Measurements from ENCODE around the gene KCNK16. TPM values are rescaled to one million over a fixed set of nuclear protein-coding genes. Genes with fewer than 3 reads are reported as not detected.

The KCNK16 gene
- total and polyA plus RNA-seq, 2 donors (not counting 1 experiment from before 2014, with no cell fraction given): not detected

DNA sequence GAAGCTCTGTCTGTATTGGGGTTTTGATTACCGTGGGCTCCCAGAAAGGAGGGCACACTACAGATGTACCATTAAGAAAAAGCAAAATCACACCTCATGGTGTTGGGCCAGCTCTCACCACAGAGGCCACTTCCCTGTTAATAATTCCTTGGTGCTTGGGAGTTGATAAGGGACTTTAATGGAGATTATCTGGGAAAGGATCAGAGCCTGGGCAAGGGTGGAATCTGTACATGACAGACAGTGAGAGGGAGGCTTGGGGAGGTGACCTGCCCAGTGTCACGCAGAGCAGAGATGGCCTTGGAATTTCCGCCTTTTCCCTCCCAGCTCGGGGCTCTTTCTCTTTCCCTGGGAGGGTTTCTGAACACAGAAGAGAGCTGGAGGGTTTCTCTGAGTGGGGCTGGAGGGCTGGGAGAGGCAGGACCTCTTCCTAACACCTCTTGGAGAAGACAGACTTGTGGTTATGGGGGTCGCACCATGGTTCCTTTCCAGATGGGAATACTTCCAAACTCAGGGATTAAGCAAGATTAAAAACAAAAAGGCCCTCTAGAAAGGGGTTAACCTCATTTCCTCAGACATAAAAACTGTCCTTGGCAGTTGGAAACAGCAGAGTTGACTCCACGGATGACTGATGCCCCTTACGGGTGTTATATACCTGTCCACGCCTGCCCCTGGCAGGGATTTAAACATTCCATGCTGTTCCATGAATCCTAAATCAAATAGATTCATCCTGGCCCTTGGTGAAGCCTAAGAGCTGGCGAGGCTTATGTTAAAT lies 16.8 kb upstream of the KCNK16 start:
- peaks cover 58 to 72% of the 10 kb centered on the region in 2 donors for H3K4me1 ChIP-seq (ENCODE audit: control insufficient read depth in 2 of 2, insufficient read depth in 2 of 2, low read length in 2 of 2)
- Mint-ChIP-seq H3K4me3 (no peak overlapping the region), H3K4me1 (peaks cover 21% of the 10 kb centered on the region), H3K27ac (no peak overlapping the region), H3K27me3 (peaks cover 29% of the 10 kb centered on the region), H3K9me3 (ENCODE audit: insufficient read depth) (peaks cover 2% of the 10 kb centered on the region)
- POLR2A ChIA-PET: no interaction called here
- no peak overlapping the region for H3K9ac ChIP-seq (ENCODE audit: low read length)
- WGBS (ENCODE audit: insufficient coverage): 52% methylated on average over 6 of the region's 9 CpGs
- no peaks in the 10 kb centered on the region for H3K36me3 ChIP-seq (replicated peaks in 1 of 2; ENCODE audit: control extremely low read depth in 1 of 2, control insufficient read depth in 1 of 2, extremely low read depth in 1 of 2, insufficient read depth in 2 of 2, low read length in 1 of 2)
- H3K79me2 ChIP-seq (ENCODE audit: control insufficient read depth, insufficient read depth, low read length): no peaks in the 10 kb centered on the region
- CTCF ChIA-PET: interaction anchor here (1.2 to 1.8 kb wide), 3 partner anchors 8 to 30 kb away, joined by 3 to 8 read pairs (median 3); no protein-coding TSS in a partner anchor
- peak overlapping the region; percentile 44 for H2AFZ ChIP-seq (ENCODE audit: insufficient read depth, low read depth, low read length, poor library complexity, severe bottlenecking)
- peaks cover 0 to 7% (median 0%) of the 10 kb centered on the region in 3 donors for H3K9me3 ChIP-seq (ENCODE audit: control extremely low read depth in 1 of 3, control insufficient read depth in 2 of 3, insufficient read depth in 1 of 3, low read length in 2 of 3)
- H3K4me2 ChIP-seq (replicated peaks; ENCODE audit: low read depth, low read length, poor library complexity, severe bottlenecking): peak overlapping the region; percentile 49
- ATAC-seq (ENCODE audit: low read depth) (no peak), DNase-seq (no peak)
- intact Hi-C loops (cut with micrococcal nuclease): no loop called here
- no peaks in the 10 kb centered on the region for H4K20me1 ChIP-seq (ENCODE audit: control insufficient read depth, insufficient read depth, low read length, poor library complexity, severe bottlenecking)
- TF ChIP-seq, protein P1, sequence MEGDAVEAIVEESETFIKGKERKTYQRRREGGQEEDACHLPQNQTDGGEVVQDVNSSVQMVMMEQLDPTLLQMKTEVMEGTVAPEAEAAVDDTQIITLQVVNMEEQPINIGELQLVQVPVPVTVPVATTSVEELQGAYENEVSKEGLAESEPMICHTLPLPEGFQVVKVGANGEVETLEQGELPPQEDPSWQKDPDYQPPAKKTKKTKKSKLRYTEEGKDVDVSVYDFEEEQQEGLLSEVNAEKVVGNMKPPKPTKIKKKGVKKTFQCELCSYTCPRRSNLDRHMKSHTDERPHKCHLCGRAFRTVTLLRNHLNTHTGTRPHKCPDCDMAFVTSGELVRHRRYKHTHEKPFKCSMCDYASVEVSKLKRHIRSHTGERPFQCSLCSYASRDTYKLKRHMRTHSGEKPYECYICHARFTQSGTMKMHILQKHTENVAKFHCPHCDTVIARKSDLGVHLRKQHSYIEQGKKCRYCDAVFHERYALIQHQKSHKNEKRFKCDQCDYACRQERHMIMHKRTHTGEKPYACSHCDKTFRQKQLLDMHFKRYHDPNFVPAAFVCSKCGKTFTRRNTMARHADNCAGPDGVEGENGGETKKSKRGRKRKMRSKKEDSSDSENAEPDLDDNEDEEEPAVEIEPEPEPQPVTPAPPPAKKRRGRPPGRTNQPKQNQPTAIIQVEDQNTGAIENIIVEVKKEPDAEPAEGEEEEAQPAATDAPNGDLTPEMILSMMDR (IDR thresholded peaks at IDR 0.05): no peak
- no peak for TF ChIP-seq EZH2 (IDR thresholded peaks at IDR 0.05; ENCODE audit: borderline replicate concordance, insufficient read depth, low read depth, low read length, poor library complexity, severe bottlenecking)
- peaks cover 0 to 14% (median 2%) of the 10 kb centered on the region in 4 experiments for H3K27me3 ChIP-seq (replicated peaks in 1 of 4; ENCODE audit: control extremely low read depth in 1 of 4, control insufficient read depth in 3 of 4, insufficient read depth in 4 of 4, low read length in 3 of 4)
- H3K4me3 ChIP-seq (ENCODE audit: control extremely low read depth in 1 of 5, extremely low read depth in 1 of 5, insufficient read depth in 1 of 5, low read depth in 2 of 5, low read length in 4 of 5): no peak overlapping the region
- no peak overlapping the region for H3K27ac ChIP-seq (ENCODE audit: low read length in 2 of 2)

DNA sequence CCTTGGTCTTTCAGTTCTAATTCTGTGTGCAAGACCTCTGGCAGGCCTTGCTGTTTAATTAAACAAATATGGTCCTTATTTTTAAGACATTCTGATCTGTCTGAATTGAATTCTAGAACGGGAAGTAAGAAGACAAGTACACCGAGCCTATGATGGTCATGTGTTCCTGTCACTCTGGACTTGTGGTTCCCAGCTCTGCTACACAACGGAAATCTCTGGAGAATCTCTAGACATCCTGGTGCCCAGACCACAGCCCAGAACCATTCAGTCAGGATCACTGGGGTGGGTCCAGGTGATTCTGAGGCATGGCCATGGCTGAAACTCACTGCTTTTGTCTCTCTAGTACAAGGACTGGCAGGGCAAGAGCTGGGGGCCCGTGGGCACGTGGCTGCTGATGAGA lies 15.9 kb upstream of the KCNK16 start:
- intact Hi-C loops (cut with micrococcal nuclease): no loop called here
- 4% methylated on average over 5 of the region's 5 CpGs for WGBS (ENCODE audit: insufficient coverage)
- Histone ChIP-seq H3K4me1 (ENCODE audit: control insufficient read depth in 2 of 2, insufficient read depth in 2 of 2, low read length in 2 of 2) (peaks cover 52 to 65% of the 10 kb centered on the region in 2 donors), H3K4me3 (ENCODE audit: control extremely low read depth in 1 of 5, extremely low read depth in 1 of 5, insufficient read depth in 1 of 5, low read depth in 2 of 5, low read length in 4 of 5) (no peak overlapping the region), H3K27me3 (replicated peaks in 1 of 4; ENCODE audit: control extremely low read depth in 1 of 4, control insufficient read depth in 3 of 4, insufficient read depth in 4 of 4, low read length in 3 of 4) (peaks cover 0 to 14% (median 2%) of the 10 kb centered on the region in 4 experiments), H3K36me3 (replicated peaks in 1 of 2; ENCODE audit: control extremely low read depth in 1 of 2, control insufficient read depth in 1 of 2, extremely low read depth in 1 of 2, insufficient read depth in 2 of 2, low read length in 1 of 2) (no peaks in the 10 kb centered on the region), H4K20me1 (ENCODE audit: control insufficient read depth, insufficient read depth, low read length, poor library complexity, severe bottlenecking) (no peaks in the 10 kb centered on the region), H3K9ac (ENCODE audit: low read length) (no peak overlapping the region), H3K27ac (ENCODE audit: low read length in 2 of 2) (no peak overlapping the region), H3K4me2 (replicated peaks; ENCODE audit: low read depth, low read length, poor library complexity, severe bottlenecking) (no peak overlapping the region), H3K9me3 (ENCODE audit: control extremely low read depth in 1 of 3, control insufficient read depth in 2 of 3, insufficient read depth in 1 of 3, low read length in 2 of 3) (peaks cover 0 to 2% (median 0%) of the 10 kb centered on the region in 3 donors), H3K79me2 (ENCODE audit: control insufficient read depth, insufficient read depth, low read length) (no peaks in the 10 kb centered on the region), H2AFZ (ENCODE audit: insufficient read depth, low read depth, low read length, poor library complexity, severe bottlenecking) (no peak overlapping the region)
- DNase-seq (no peak), ATAC-seq (ENCODE audit: low read depth) (no peak)
- ChIA-PET CTCF (interaction anchor here (0.6 to 1.8 kb wide), 3 partner anchors 9 to 1665 kb away, joined by 3 to 8 read pairs (median 3); no protein-coding TSS in a partner anchor), POLR2A (no interaction called here)
- no peak for TF ChIP-seq EZH2 (IDR thresholded peaks at IDR 0.05; ENCODE audit: borderline replicate concordance, insufficient read depth, low read depth, low read length, poor library complexity, severe bottlenecking)
- TF ChIP-seq, protein P1 (IDR thresholded peaks at IDR 0.05): no peak
- H3K4me3 Mint-ChIP-seq: no peak overlapping the region
- no peaks in the 10 kb centered on the region for H3K9me3 Mint-ChIP-seq (ENCODE audit: insufficient read depth)
- H3K27me3 Mint-ChIP-seq: peaks cover 32% of the 10 kb centered on the region
- peaks cover 21% of the 10 kb centered on the region for H3K4me1 Mint-ChIP-seq
- no peak overlapping the region for H3K27ac Mint-ChIP-seq

Measured in B cell (primary cell).